ENCODE measurements around the gene ZNF74.
"Not testable (repeated sequence)": the region's sequence is repeated elsewhere in the genome, so short reads cannot be mapped to it uniquely, and the experiment has no call there.

Gene ZNF74

GRCh38 chr22:20401376-20402014, 7.5 kb downstream of the ZNF74 start:
- FAIRE-seq, result no peak

- no peak for FAIRE-seq
Observed at GRCh38 chr22:20402960-20403778, 9.2 kb downstream of the ZNF74 start.

- FAIRE-seq, result no peak
Observed at GRCh38 chr22:20403779-20404140, 9.8 kb downstream of the ZNF74 start.

- FAIRE-seq, result no peak
Observed at GRCh38 chr22:20404881-20405280, 10.9 kb downstream of the ZNF74 start.

GRCh38 chr22:20405291-20405930, 11.5 kb downstream of the ZNF74 start:
- FAIRE-seq, result no peak

- FAIRE-seq, result no peak
Observed at GRCh38 chr22:20405931-20406685, 12.2 kb downstream of the ZNF74 start.

GRCh38 chr22:20406686-20407408, 12.9 kb downstream of the ZNF74 start:
- no peak for FAIRE-seq

GRCh38 chr22:20407829-20408228, 13.9 kb downstream of the ZNF74 start:
- FAIRE-seq, result no peak

- no peak for FAIRE-seq
Observed at GRCh38 chr22:20408891-20409290, 14.9 kb downstream of the ZNF74 start.

GRCh38 chr22:20409385-20409784, 15.4 kb downstream of the ZNF74 start:
- not testable (repeated sequence) for FAIRE-seq

GRCh38 chr22:20412474-20413216, 18.7 kb downstream of the ZNF74 start:
- FAIRE-seq, result no peak

- no peak for FAIRE-seq
Observed at GRCh38 chr22:20413217-20414058, 19.5 kb downstream of the ZNF74 start.

GRCh38 chr22:20414059-20414440, 20.1 kb downstream of the ZNF74 start:
- no peak for FAIRE-seq

GRCh38 chr22:20414450-20414849, 20.5 kb downstream of the ZNF74 start:
- FAIRE-seq, result no peak

GRCh38 chr22:20415241-20415640, 21.3 kb downstream of the ZNF74 start:
- not testable (repeated sequence) for FAIRE-seq

GRCh38 chr22:20415699-20416098, 21.7 kb downstream of the ZNF74 start:
- not testable (repeated sequence) for FAIRE-seq

GRCh38 chr22:20418211-20418788, 24.3 kb downstream of the ZNF74 start:
- FAIRE-seq, result no peak

GRCh38 chr22:20419664-20419951, 25.7 kb downstream of the ZNF74 start:
- no peak for FAIRE-seq

GRCh38 chr22:20420157-20420842, 26.3 kb downstream of the ZNF74 start:
- FAIRE-seq, result no peak

- no peak for FAIRE-seq
Observed at GRCh38 chr22:20421507-20421874, 27.5 kb downstream of the ZNF74 start.
